H1 (cell line): ENCODE data around the gene DLG1. TPM values are rescaled to one million over a fixed set of nuclear protein-coding genes. Genes with fewer than 3 reads are reported as not detected.

Source experiments
- CTCF ChIA-PET: fragments of 300-600 bp; sonication (Branson Sonifier 250); formaldehyde crosslinking; loops from one replicate; lab custom pipeline; 2021; ENCODE audit not compliant: partially characterized antibody; lab: Charles Lee
- POLR2A ChIA-PET: fragments of 300-600 bp; sonication (Branson Sonifier 250); formaldehyde crosslinking; loops from one replicate; lab custom pipeline; 2021; ENCODE audit warnings: inconsistent platforms; ENCODE audit not compliant: partially characterized antibody; lab: Charles Lee
- DNase-seq, 2 experiments: peaks; one replicate each; pipeline versions ENCODE4 v3.0.0 to v3.0.0-alpha.2; 2010 to 2022; ENCODE audit warnings: low spot score in 2 of 2, low read depth in 1 of 2, mixed read lengths in 1 of 2
- FAIRE-seq: peaks from 2 replicates; lab custom pipeline; 2011; peaks lifted over from hg19 to GRCh38; lab: Jason Lieb, UNC
- H2AFZ ChIP-seq: 2 replicates; pipeline ENCODE4 v1.8.1; 2012; ENCODE audit warnings: low read length, inconsistent platforms
- H2AK5ac ChIP-seq: 2 replicates; pipeline ENCODE4 v1.6.1; 2013; ENCODE audit warnings: low read depth, low read length
- H2BK120ac ChIP-seq: replicated peaks from 2 replicates; pipeline ENCODE3; 2013; ENCODE audit warnings: low read depth, low read length, inconsistent platforms
- H2BK12ac ChIP-seq: 2 replicates; pipeline ENCODE4 v1.6.1; 2013; ENCODE audit warnings: low read depth, low read length
- H2BK15ac ChIP-seq: 2 replicates; pipeline ENCODE4 v1.6.1; 2013; ENCODE audit warnings: low read length
- H2BK20ac ChIP-seq: 2 replicates; pipeline ENCODE4 v1.6.1; 2013; ENCODE audit warnings: low read length
- H2BK5ac ChIP-seq: 2 replicates; pipeline ENCODE4 v1.6.1; 2013; ENCODE audit warnings: low read depth, low read length
- H3K14ac ChIP-seq: 2 replicates; pipeline ENCODE4 v1.6.1; 2013; ENCODE audit warnings: inconsistent platforms; ENCODE audit not compliant: insufficient read length
- H3K18ac ChIP-seq: 2 replicates; pipeline ENCODE4 v1.6.1; 2013; ENCODE audit warnings: low read length; ENCODE audit errors: extremely low read depth
- H3K23ac ChIP-seq: 2 replicates; pipeline ENCODE4 v1.6.1; 2013; ENCODE audit warnings: inconsistent platforms; ENCODE audit not compliant: insufficient read length
- H3K23me2 ChIP-seq: 2 replicates; pipeline ENCODE4 v1.6.1; 2013; ENCODE audit warnings: low read depth, low read length
- H3K27ac ChIP-seq: 2 replicates; pipeline ENCODE4 v1.6.1; 2011; ENCODE audit warnings: low read depth, low read length, inconsistent platforms
- H3K27me3 ChIP-seq, 4 experiments: replicated peaks in 1 of 4; 1 replicate in 1 of 4; 2 replicates in 3 of 4; pipeline versions ENCODE4 v1.6.1 to v1.8.1; 2011 to 2013; ENCODE audit warnings: low read length in 3 of 4, mild to moderate bottlenecking in 3 of 4, inconsistent platforms in 2 of 4, mixed read lengths in 2 of 4, moderate library complexity in 1 of 4; ENCODE audit not compliant: control insufficient read depth in 3 of 4, insufficient read depth in 3 of 4; ENCODE audit errors: extremely low read depth in 1 of 4
- H3K36me3 ChIP-seq, 4 experiments: 2 replicates each; pipeline versions ENCODE4 v1.6.1 to v1.8.1; 2011 to 2013; ENCODE audit warnings: mild to moderate bottlenecking in 4 of 4, low read length in 3 of 4, moderate library complexity in 2 of 4, control low read depth in 1 of 4, inconsistent platforms in 1 of 4; ENCODE audit not compliant: insufficient read depth in 4 of 4, control insufficient read depth in 2 of 4
- H3K4ac ChIP-seq: replicated peaks from 2 replicates; pipeline ENCODE3; 2013; ENCODE audit warnings: low read length, low read depth, mixed read lengths, inconsistent platforms; ENCODE audit not compliant: insufficient read length
- H3K4me1 ChIP-seq, 4 experiments: replicated peaks in 1 of 4; 1 replicate in 1 of 4; 2 replicates in 3 of 4; pipeline versions ENCODE4 v1.6.1 to v1.8.1; 2011 to 2013; ENCODE audit warnings: low read length in 3 of 4, inconsistent platforms in 2 of 4, mixed read lengths in 1 of 4; ENCODE audit not compliant: insufficient read depth in 4 of 4, control insufficient read depth in 3 of 4
- H3K4me2 ChIP-seq, 2 experiments: 2 replicates each; pipeline versions ENCODE4 v1.6.1 to v1.8.1; 2011 to 2013; ENCODE audit warnings: low read depth in 2 of 2, low read length in 2 of 2, control low read depth in 1 of 2, inconsistent platforms in 1 of 2, mild to moderate bottlenecking in 1 of 2; ENCODE audit not compliant: insufficient read depth in 1 of 2
- H3K4me3 ChIP-seq, 4 experiments: fragments of 200-600, 300-600 bp in 1 of 4; sonication (generic), shearing (Covaris generic), sonication (Bioruptor Twin) in 1 of 4; 2 replicates each; pipeline versions ENCODE4 v1.5.1 to v1.8.1; 2011 to 2016; ENCODE audit warnings: low read length in 4 of 4, low read depth in 3 of 4, control low read depth in 2 of 4, inconsistent platforms in 2 of 4, mild to moderate bottlenecking in 2 of 4, mixed read lengths in 1 of 4, moderate library complexity in 1 of 4; ENCODE audit not compliant: insufficient read depth in 2 of 4; ENCODE audit errors: extremely low read depth in 1 of 4
- H3K56ac ChIP-seq: replicated peaks from 2 replicates; pipeline ENCODE3; 2013; ENCODE audit warnings: low read depth, mild to moderate bottlenecking, mixed read lengths, low read length, inconsistent platforms; ENCODE audit not compliant: insufficient read length
- H3K79me1 ChIP-seq: 2 replicates; pipeline ENCODE4 v1.6.1; 2013; ENCODE audit warnings: low read depth, low read length, control low read depth
- H3K79me2 ChIP-seq, 2 experiments: 2 replicates each; pipeline versions ENCODE4 v1.6.1 to v1.8.1; 2012 to 2013; ENCODE audit warnings: low read length in 2 of 2, mild to moderate bottlenecking in 2 of 2, inconsistent platforms in 1 of 2; ENCODE audit not compliant: insufficient read depth in 2 of 2, control insufficient read depth in 1 of 2
- H3K9ac ChIP-seq, 4 experiments: replicated peaks in 1 of 4; 1 replicate in 1 of 4; 2 replicates in 3 of 4; pipeline versions ENCODE4 v1.6.1 to v1.8.1; 2011 to 2013; ENCODE audit warnings: low read depth in 3 of 4, low read length in 3 of 4, control low read depth in 2 of 4, mild to moderate bottlenecking in 2 of 4, moderate library complexity in 2 of 4, inconsistent platforms in 1 of 4; ENCODE audit errors: extremely low read depth in 1 of 4
- H3K9me3 ChIP-seq, 2 experiments: 2 replicates each; pipeline versions ENCODE4 v1.6.1 to v1.8.1; 2012 to 2013; ENCODE audit warnings: mild to moderate bottlenecking in 2 of 2, moderate library complexity in 2 of 2, control low read depth in 1 of 2, inconsistent platforms in 1 of 2, low read depth in 1 of 2, low read length in 1 of 2, mixed read lengths in 1 of 2; ENCODE audit not compliant: insufficient read depth in 2 of 2
- H4K20me1 ChIP-seq, 2 experiments: replicated peaks in 1 of 2; 2 replicates each; pipeline versions ENCODE3 to v1.8.1; 2011 to 2013; ENCODE audit warnings: inconsistent platforms in 2 of 2, low read length in 2 of 2, mild to moderate bottlenecking in 1 of 2; ENCODE audit not compliant: insufficient read depth in 2 of 2, control insufficient read depth in 1 of 2
- H4K5ac ChIP-seq: 2 replicates; pipeline ENCODE4 v1.6.1; 2013; ENCODE audit warnings: low read length, low read depth, mixed read lengths, inconsistent platforms; ENCODE audit not compliant: insufficient read length
- H4K8ac ChIP-seq: 2 replicates; pipeline ENCODE4 v1.8.0; 2013; ENCODE audit warnings: mild to moderate bottlenecking, moderate library complexity, low read length, inconsistent platforms; ENCODE audit not compliant: insufficient read depth; ENCODE audit errors: extremely low read depth
- H4K91ac ChIP-seq: replicated peaks from 2 replicates; pipeline ENCODE3; 2013; ENCODE audit warnings: low read length, mixed read lengths, inconsistent platforms; ENCODE audit not compliant: insufficient read length
- BRCA1 ChIP-seq: IDR thresholded peaks from 2 replicates; pipeline ENCODE4 v1.6.1; 2012; ENCODE audit warnings: low read depth, low read length, improper control_type of control experiment
- CHD2 ChIP-seq: IDR thresholded peaks from 2 replicates; pipeline ENCODE4 v1.6.1; 2012; ENCODE audit warnings: low read length, improper control_type of control experiment
- CREB1 ChIP-seq: IDR thresholded peaks from 2 replicates; pipeline ENCODE4 v1.6.1; 2012; ENCODE audit warnings: inconsistent platforms
- CTBP2 ChIP-seq: IDR thresholded peaks from 2 replicates; pipeline ENCODE4 v1.7.0; 2011; ENCODE audit warnings: borderline replicate concordance, mild to moderate bottlenecking, moderate library complexity, mixed read lengths, low read length; ENCODE audit not compliant: insufficient read depth, insufficient read length
- FOSL1 ChIP-seq: IDR thresholded peaks from 2 replicates; pipeline ENCODE4 v1.6.1; 2011; ENCODE audit warnings: mild to moderate bottlenecking, low read depth, low read length, moderate library complexity; ENCODE audit not compliant: insufficient read depth
- KDM4A ChIP-seq: IDR thresholded peaks from one replicate; pipeline ENCODE4 v1.7.1; 2012; ENCODE audit warnings: low read depth, mild to moderate bottlenecking, moderate library complexity, low read length, inconsistent platforms; ENCODE audit not compliant: severe bottlenecking
- KDM5A ChIP-seq: fragments of 200-600 bp; IDR thresholded peaks from 2 replicates; pipeline ENCODE4 v1.7.1; 2012; ENCODE audit warnings: mild to moderate bottlenecking, low read length, inconsistent platforms, mixed read lengths
- NRF1 ChIP-seq: IDR thresholded peaks from 2 replicates; pipeline ENCODE4 v1.6.1; 2011; ENCODE audit warnings: mild to moderate bottlenecking, low read depth, low read length, improper control_type of control experiment
- RNF2 ChIP-seq: fragments of 200-900, 300-1000 bp; sonication (generic); IDR thresholded peaks from 2 replicates; pipeline ENCODE4 v1.7.1; 2016; ENCODE audit warnings: borderline replicate concordance, low read depth, mild to moderate bottlenecking, antibody characterized with exemption, low read length; ENCODE audit not compliant: poor library complexity, severe bottlenecking; ENCODE audit errors: missing control alignments
- SAP30 ChIP-seq: fragments of 300-600 bp; sonication (generic); IDR thresholded peaks from 2 replicates; pipeline ENCODE4 v1.7.1; 2012; ENCODE audit warnings: low read length, moderate library complexity, mild to moderate bottlenecking, inconsistent platforms; ENCODE audit not compliant: insufficient read depth, insufficient replicate concordance
- SP1 ChIP-seq: IDR thresholded peaks from 2 replicates; pipeline ENCODE4 v1.6.1; 2011; ENCODE audit warnings: low read depth, low read length
- TBP ChIP-seq: IDR thresholded peaks from 2 replicates; pipeline ENCODE4 v1.6.1; 2011; ENCODE audit warnings: low read depth, low read length, improper control_type of control experiment
- TCF12 ChIP-seq: IDR thresholded peaks from 2 replicates; pipeline ENCODE4 v1.6.1; 2011; ENCODE audit warnings: low read depth, mild to moderate bottlenecking, low read length
- TEAD4 ChIP-seq: IDR thresholded peaks from 2 replicates; pipeline ENCODE4 v1.6.1; 2012; ENCODE audit warnings: low read depth, low read length, inconsistent platforms, mixed read lengths
- WGBS, 2 experiments: shearing (Covaris generic) in 1 of 2; methylation state at CpG; one replicate each; pipeline versions ENCODE4 v1.1.6 to v1.1.7; 2013 to 2015; ENCODE audit warnings: low lambda C conversion rate in 2 of 2, mixed read lengths in 2 of 2, inconsistent platforms in 1 of 2, low coverage in 1 of 2, missing lambda C conversion rate in 1 of 2; ENCODE audit not compliant: insufficient replicate concordance in 2 of 2, insufficient coverage in 1 of 2, insufficient read length in 1 of 2; ENCODE audit errors: extremely low coverage in 1 of 2, missing lambda C conversion rate in 1 of 2; 5-methylcytosine and 5-hydroxymethylcytosine counted together
- polyA plus RNA-seq, 7 experiments: library from polyadenylated mRNA; depleted of rRNA in 3 of 7; stranded (reverse) in 5 of 7; unstranded in 2 of 7; fragments of >200 nt in 5 of 7; fragments of 200-250 nt in 2 of 7; gene quantifications; 1 replicate in 5 of 7; 2 replicates in 1 of 7; 4 replicates in 1 of 7; pipeline versions ENCODE4 v1.2.1 to v1.2.3, GENCODE V29; 2011 to 2013; ENCODE audit warnings: missing spikeins in 2 of 7, mixed read lengths in 2 of 7
- total RNA-seq: library from RNA; stranded (reverse); fragmentation: NEBNext Ultra II Directional; extraction: Animal tissue kit (Norgen Biotek cat#: 25700); gene quantifications from 2 replicates; pipeline ENCODE4 v1.2.1, GENCODE V29; 2021
- TF ChIP-seq, protein P1 (sequence below): IDR thresholded peaks from 2 replicates; pipeline ENCODE4 v1.6.1; 2012; ENCODE audit warnings: inconsistent platforms

DLG1 gene
- total and polyA plus RNA-seq, 2 of the 8 experiments (the other 6 are each of a cell fraction or from before 2014, with no cell fraction given) = 13.4 to 78.8 TPM

DNA sequence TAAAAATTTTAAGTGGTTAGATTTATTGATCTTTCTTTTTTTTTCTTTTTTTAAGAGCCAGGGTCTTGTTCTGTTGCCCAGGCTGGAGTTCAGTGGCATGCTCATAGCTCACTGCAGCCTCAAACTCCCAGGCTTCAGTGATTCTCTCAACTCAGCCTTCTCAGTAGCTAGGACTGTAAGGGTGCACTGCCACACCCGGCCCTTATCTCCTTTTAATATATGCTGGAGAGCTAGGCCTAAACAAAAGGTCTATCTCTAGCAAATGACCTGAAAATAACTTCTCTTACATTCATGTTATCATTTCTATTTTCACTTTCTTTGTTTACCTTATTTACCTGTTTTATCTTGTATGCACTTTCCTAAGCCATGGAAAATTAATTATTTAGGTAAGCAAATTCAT is 233.6 kb downstream of the DLG1 start:
- H2BK20ac ChIP-seq = no peak overlapping the region
- no peaks in the 10 kb centered on the region for H3K9me3 ChIP-seq
- H3K4me1 ChIP-seq = no peaks in the 10 kb centered on the region
- ChIA-PET POLR2A (no interaction called here), CTCF (no interaction called here)
- no peak overlapping the region for H4K91ac ChIP-seq
- no peak overlapping the region for H3K23ac ChIP-seq
- no peak overlapping the region for H3K56ac ChIP-seq
- H3K14ac ChIP-seq = no peak overlapping the region
- H3K4ac ChIP-seq = no peak overlapping the region
- no peak overlapping the region for H4K5ac ChIP-seq
- H3K4me2 ChIP-seq = no peak overlapping the region
- H2BK12ac ChIP-seq = no peak overlapping the region
- H4K8ac ChIP-seq = no peak overlapping the region
- no peaks in the 10 kb centered on the region for H4K20me1 ChIP-seq
- no peak overlapping the region for H3K4me3 ChIP-seq
- no peak for FAIRE-seq
- H2BK15ac ChIP-seq = no peak overlapping the region
- no peaks in the 10 kb centered on the region for H3K23me2 ChIP-seq
- no peak overlapping the region for H3K27ac ChIP-seq
- WGBS, 2 experiments = 75% methylated on average over 1 of the region's 1 CpG; no CpG with 5 or more reads in 1 of the 2 experiments
- no peak overlapping the region for H2BK120ac ChIP-seq
- no peak overlapping the region for H2AFZ ChIP-seq
- H3K79me1 ChIP-seq = no peaks in the 10 kb centered on the region
- H2AK5ac ChIP-seq = no peak overlapping the region
- no peak overlapping the region for H2BK5ac ChIP-seq
- no peaks in the 10 kb centered on the region for H3K79me2 ChIP-seq
- DNase-seq = no peak
- no peaks in the 10 kb centered on the region for H3K27me3 ChIP-seq
- peaks cover 0 to 32% (median 6%) of the 10 kb centered on the region in 4 experiments; a peak in 2 of 8 replicates for H3K36me3 ChIP-seq
- H3K18ac ChIP-seq = no peak overlapping the region
- H3K9ac ChIP-seq = no peak overlapping the region
- TF ChIP-seq TBP (no peak), FOSL1 (no peak), KDM5A (no peak), TCF12 (no peak), BRCA1 (no peak), TEAD4 (no peak), SAP30 (no peak), CREB1 (no peak), CTBP2 (no peak), SP1 (no peak), RNF2 (no peak), KDM4A (no peak), NRF1 (no peak), CHD2 (no peak)
- TF ChIP-seq, protein P1, sequence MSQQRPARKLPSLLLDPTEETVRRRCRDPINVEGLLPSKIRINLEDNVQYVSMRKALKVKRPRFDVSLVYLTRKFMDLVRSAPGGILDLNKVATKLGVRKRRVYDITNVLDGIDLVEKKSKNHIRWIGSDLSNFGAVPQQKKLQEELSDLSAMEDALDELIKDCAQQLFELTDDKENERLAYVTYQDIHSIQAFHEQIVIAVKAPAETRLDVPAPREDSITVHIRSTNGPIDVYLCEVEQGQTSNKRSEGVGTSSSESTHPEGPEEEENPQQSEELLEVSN = no peak
